Stimulated activated CD4-positive, alpha-beta T cell treated with anti-CD3 and anti-CD28 coated beads, TNF-alpha, amount 100 ng/mL, for 48 hours (primary cell): ENCODE data around the gene TBC1D23.
"Not testable (repeated sequence)": the region's sequence is repeated elsewhere in the genome, so short reads cannot be mapped to it uniquely, and the experiment has no call there.

Experiments
- DNase-seq, 3 donors: peaks; one replicate each; pipeline ENCODE4 v3.0.0-alpha.2; 2020; ENCODE audit warnings: low read depth in 3 of 3

Gene TBC1D23

DNA sequence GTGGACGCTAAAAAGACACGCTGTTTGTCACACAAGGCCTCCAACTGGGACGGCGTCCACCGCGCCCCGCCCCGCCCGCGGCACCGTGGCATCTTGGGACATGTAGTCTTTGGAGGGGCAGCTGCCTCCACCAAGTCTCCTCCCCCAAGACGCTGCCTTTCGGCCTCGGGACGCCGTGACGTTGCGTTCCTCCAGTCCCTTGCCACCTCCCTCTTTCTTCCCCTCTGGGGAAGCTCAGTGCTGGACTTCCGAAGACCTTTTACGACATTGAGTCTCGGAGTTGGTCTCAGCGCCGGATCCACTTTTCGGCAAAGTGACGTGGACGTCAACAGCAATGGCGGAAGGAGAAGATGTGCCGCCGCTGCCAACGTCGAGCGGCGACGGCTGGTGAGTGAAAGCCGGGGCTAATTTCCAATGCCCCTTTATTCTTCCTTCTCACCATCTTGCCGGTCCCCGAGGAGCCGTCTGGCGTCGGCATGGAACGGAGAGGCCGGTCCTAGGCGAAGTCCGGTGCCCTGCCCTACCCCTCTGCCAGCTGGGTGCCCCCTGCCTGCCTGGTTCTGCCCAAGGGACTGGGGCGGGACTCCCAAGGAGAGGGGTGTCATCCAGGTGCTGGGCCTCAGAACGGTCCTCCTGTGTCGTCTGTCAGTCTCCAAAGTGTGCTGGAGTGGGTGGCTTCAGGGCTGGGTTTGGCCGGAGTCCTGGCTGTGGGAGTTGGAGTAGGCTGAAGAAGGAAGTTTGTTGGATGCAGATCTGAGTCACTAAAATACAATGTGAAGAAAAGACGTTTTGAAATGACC is at the start of gene TBC1D23:
Gene TBC1D23 (plus strand): TSS at position 308 of the 800 bp plus-strand sequence. CDS start 27 bp downstream, at position 335.
- DNase-seq, result peak; percentile 93 to 97 (median 93)

DNA sequence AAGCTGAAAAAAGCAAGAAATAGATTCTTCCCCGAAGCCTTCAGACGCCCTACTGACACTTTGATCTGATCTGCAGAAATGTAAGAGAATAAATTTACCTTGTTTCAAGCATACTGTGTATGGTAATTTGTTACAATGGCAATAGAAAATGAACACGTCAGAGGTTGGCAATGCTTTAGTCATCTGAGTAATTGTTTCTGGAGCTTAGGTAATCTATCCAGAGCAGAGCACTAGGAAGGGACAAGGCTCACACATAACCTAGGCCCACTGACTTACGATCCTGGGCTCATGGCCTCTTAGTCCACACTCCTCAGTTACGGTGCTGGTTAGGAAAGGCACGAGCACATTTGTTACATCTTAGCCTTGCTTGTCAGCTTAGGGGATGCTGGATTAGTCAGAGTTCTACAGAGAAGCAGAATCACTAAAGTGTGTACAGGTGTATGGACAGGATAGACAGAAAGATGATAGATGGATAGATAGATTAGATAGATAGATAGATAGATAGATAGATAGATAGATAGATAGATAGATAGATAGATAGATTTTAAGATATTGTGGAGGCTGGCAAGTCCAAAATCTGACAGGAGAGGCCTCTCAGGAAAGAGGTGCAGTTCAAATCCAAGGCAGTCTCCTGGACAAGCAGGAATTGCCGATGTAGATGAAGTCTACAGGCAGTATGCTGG is 46.8 kb upstream of the TBC1D23 start:
- DNase-seq, result no peak

DNA sequence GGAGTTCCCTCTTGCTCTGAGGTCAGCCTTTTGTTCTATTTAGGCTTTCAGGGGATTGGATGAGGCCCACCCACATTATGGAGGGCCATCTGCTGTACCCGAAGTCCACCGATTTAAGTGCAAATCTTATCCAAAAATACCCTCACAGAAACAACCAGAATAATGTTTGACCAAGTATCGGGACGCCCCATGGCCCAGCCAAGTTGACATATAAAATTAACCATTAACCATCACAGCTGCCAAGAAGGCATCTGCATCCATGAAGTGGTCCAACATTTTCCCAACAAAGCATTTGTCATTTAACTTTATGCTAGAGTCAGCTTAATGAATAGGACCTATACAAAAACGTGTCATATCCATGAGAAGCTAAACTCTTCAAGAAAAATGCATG is 46.2 kb upstream of the TBC1D23 start:
- no peak for DNase-seq

DNA sequence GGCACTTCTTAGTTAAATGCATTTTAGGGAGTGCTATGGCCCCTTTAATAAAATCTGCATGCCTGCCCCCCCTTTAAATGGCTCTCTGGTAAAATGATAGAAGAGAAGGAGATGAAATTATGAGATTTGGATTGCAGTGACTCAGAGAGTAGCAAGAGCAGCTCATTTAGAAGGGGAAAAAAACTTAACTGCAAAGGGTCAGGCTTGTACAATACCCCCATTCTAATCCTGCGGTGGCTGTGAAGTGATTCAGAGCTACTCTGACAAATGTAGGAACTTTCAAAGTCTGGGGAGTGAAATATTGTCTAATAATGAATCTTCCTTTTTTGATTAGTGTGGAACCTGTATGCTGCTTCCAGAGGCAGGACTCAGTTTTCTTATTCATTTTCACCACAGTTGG is 44.1 kb upstream of the TBC1D23 start:
- no peak for DNase-seq

- no peak for DNase-seq
Measured at GRCh38 chr3:100221159-100221558, 39.6 kb upstream of the TBC1D23 start.

GRCh38 chr3:100225193-100225592 is 35.6 kb upstream of the TBC1D23 start:
- DNase-seq, result no peak

DNA sequence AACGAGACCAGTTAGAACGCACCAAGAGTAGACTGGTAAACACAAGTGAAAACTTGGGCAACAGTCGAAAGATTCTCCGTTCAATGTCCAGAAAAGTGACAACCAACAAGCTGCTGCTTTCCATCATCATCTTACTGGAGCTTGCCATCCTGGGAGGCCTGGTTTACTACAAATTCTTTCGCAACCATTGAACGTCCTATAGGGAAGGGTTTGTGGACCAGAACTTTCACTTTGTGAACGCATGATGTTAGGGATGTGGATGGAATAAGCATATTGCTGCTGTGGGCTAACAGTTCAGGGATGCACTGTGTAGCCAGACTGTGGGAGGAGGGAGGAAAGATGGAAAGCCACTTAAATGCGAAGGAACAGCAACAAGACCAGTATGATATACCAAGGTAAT is 34.9 kb upstream of the TBC1D23 start:
- no peak for DNase-seq

DNA sequence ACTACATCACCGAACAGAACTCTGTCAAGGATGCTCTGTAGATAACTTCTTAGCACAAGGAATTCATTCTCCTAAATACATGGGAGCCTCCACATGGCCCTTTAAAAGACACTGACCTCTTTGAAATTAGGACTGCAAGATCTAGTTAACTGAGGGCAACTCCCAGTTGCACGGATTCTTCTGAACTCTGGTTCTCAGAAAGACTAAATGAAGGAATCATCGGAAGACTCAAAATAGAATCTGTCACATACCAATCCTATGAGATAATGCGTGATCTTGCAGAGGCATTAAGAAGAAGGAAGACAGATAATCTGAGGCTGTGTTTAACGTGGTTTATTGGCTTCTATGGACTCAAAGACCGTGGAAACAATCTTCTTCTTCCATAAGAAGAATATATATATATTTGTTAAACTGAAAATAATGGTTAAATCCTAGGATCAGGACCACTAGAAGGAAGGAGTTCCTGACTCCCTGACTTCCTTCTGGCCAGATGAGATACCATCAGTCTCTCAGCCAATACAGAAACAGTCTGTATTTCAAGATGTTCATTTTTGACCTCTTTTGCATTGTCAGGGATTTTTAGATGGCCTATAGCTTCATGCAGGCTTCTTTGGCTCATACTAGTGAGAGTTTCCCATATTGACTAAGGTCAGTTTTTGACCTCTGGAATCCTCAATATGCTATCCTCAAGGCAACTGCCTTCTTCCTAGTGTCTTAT is 33.9 kb upstream of the TBC1D23 start:
- DNase-seq, result no peak

- DNase-seq, result no peak
Measured at GRCh38 chr3:100227511-100227921, 33.3 kb upstream of the TBC1D23 start.

- no peak for DNase-seq
Measured at GRCh38 chr3:100228247-100228646, 32.5 kb upstream of the TBC1D23 start.

GRCh38 chr3:100229188-100229587 is 31.6 kb upstream of the TBC1D23 start:
- not testable (repeated sequence) for DNase-seq

DNA sequence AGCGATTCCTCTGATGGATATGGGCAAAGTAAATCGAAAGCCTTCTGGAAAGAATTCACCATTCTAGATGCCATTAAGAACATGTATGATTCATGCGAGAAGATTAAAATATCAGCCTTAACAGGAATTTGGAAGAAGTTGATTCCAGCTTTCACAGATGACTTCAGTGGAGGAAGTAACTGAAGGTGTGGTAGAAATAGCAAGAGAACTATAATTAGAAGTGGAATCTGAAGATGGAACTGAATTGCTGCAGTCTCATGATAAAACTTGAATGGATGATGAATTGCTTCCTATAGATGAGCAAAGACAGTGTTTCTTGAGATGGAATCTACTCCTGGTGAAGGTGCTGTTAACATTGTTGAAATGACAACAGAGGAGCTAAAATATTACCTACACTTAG is 30.1 kb upstream of the TBC1D23 start:
- DNase-seq, result no peak

DNA sequence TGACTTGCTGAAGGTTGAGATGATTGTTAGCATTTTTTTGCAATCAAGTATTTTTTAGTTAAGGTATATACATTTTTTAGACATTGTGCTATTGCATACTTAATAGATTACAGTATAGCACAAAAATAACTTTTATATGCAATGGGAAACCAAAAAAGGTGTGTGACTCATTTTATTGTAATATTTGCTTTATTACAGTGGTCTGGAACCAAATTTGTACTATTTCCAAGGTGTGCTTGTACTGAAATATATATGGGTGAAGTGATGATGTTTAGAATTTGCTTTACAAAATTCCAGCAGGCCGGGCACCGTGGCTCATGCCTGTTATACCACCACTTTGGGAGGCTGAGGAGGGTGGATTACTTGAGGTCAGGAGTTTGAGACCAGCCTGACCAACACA is 29.1 kb upstream of the TBC1D23 start:
- DNase-seq, result no peak

GRCh38 chr3:100234364-100234763 is 26.4 kb upstream of the TBC1D23 start:
- DNase-seq, result no peak

DNA sequence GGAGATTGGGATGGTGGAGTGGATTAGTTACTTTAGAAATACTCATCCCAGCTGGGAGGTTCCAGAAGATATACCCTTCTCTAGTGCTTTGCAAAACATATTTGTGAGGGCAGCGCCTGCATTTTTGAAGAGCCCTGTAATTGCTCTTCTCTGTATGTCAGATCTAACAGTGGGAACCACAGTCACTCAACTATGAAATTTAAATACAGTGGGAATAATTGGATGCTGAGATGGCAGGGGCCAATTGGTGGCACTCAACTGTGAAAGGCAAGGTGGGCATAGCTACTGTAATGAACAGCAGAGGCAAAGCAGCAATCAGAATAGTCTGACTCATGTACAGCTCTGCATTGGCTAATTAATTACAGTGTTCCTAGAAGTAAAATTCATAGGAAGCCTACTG is 22.2 kb upstream of the TBC1D23 start:
- DNase-seq, result no peak

DNA sequence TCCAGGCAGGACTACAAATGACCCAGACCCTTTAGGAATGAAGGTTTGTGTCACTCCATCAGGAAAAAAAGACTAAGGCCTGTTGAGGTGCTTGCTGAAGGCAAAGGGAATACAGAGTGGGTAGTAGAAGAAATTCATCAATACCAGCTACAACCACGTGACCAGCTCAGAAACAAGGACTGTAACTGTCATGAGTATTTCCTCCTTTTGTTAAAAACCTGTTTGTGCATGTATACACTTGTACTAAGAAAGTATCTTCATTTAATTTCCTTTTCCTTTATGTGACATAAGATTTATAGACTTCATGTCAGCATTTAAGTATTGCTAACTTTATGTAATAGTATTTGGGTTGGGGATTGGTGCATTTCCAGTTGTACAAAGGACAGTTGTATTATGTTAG is 18.3 kb upstream of the TBC1D23 start:
- not testable (repeated sequence) for DNase-seq

DNA sequence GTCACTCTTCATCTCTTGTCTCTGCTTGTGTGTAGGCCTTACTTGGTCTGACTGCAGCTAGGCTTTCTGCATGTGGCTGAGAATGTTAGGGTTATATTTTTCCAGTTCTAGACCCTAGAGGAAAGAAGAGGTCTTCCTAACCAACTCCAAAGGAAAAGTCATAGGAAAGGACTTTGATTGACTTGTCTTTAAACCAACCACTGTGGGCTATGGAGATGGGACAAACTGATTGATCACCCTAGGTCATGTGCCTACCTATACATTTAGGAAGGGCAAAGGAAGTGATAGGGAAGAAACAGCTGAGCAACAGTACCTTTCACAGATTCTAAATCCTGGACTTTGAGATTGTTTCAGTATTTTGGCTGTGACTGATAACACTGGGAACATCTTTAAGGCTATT is 16.5 kb upstream of the TBC1D23 start:
- no peak for DNase-seq

GRCh38 chr3:100245136-100245535 is 15.7 kb upstream of the TBC1D23 start:
- no peak for DNase-seq

- peak in 1 of 3 donors; percentile 12 for DNase-seq
Measured at GRCh38 chr3:100245927-100246326, 14.9 kb upstream of the TBC1D23 start.

DNA sequence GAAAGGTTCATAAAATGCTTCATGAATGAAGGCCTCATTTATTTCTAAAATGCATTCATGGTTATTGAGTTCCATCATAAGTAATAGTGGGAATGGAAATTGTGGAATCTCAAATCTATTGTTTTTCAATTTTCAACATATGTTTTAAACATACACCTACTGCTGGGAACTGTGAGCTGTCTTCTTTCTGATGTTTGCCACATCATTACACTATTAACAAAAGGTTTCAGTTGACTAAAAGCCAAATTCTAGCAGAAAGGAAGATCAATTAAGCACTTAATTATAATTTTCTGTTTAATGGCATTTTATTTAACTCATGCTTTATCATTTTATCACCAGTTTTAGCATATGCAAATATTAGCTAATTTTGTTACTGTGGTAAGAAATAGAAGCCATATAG is 13.8 kb upstream of the TBC1D23 start:
- no peak for DNase-seq

DNA sequence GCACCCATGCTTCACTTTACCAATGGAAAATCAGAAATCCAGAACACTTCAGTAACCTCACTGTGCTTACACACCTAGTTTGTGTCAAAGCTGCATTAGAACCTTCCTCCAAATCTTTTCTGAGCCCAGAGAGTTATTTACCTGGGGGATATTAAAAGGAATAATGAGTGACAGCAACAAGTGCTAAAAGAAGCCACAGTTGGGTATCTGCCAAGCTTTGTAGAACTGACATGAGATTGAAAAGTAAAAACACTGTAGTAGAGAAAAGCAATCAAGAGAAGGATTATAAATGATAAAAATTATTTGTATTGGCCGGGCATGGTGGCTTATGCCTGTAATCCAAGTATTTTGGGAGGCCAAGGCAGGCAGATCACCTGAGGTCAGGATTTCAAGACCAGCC is 8.8 kb upstream of the TBC1D23 start:
- no peak for DNase-seq

DNA sequence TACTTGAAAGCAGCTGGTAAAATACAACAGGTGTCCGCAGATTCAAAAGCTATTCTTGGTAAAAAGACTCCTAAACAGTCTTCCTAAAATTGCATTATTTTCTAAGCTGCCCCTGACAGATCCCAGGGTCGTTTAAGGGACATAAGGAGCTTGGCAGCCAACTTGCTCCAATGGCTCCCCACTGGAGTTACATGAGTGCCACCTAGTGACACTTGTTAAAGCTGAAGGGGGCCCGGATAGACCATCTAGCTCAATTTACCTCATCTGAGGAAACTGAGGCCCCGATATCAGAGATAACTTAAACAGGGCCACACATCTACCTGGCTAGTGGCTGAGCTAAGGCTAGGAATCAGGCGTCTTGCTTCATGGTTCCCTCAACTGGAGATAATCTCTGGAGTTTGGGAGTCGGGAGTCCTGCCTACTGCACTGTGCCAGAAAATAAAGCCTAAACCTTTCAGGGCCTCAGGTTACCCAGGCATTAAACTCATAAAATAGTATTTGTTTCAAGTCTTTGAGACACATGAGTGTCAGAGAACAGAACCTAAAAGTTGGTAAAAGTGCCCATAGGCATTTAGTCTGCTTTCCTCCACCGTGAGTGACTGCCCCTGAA is 6.5 kb upstream of the TBC1D23 start:
- DNase-seq, result peak in 1 of 3 donors; percentile 12
